ENCODE data around the gene DRC7. TPM values are rescaled to one million over a fixed set of nuclear protein-coding genes. Genes with fewer than 3 reads are reported as not detected.

Gene DRC7
- total RNA-seq, 1 experiment from 2014 or later = not detected

DNA sequence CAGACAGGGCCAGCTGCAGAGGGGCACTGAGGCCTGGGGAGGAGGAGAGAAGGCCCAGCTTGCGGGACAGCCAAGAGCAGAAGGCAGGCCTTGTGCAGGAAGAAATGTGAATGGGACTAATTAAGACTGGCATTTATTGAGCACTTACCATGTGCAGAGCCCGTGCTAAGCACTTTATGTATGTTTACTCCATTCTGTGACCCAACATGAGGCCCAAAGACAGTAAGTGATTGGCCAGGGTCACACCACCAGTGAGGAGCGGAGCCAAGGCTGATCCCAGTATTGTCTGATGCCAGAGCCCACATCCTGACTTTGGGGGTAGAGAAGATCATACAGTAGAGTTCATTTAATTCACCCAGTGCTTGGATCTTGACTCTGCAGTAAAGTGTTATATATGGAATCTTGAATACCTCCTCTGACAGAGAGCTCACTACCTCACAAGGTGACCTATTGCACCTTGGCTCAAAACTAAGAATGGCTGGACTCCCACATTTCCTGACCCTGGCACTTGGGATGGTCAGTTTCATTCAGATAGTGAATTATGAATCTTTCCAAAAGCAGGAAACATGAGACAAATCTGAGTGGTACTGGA is 54.6 kb downstream of the DRC7 start:
- no peak for DNase-seq (ENCODE audit: low read depth, low spot score)
- in situ Hi-C loops (cut with HindIII; ENCODE audit: low pct_unique_long_range_greater_than_20kb, low sequenced_read_pairs) = no loop called here

DNA sequence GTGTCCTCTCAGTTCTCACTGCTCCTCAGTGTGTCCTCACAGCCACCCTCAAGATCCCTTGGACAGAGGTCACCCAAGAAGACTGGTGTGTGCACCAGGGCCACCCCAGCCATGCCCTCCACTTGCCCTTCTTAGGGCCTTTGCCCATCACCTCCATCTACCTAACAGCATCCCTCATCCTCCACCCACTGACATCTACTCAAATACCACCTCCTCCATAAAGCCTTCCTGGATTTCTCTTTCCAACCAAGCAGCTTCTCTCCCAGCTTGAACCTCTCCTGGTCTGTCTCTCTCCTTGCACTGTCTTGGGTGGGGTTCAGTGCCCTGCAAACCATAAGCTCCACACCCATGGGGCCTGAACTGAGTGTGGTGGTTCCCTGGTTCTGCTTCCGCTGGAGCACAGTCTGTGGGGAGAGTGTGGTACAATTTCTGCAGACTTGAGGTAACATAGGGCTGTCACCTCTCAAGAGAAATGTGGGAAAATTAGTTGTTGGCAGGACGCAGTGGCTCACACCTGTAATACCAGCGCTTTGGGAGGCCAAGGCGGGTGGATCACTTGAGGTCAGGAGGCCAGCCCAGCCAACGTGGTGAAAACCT is 55.3 kb downstream of the DRC7 start:
- in situ Hi-C loops (cut with HindIII; ENCODE audit: low pct_unique_long_range_greater_than_20kb, low sequenced_read_pairs) = no loop called here
- no peak for DNase-seq (ENCODE audit: low read depth, low spot score)

DNA sequence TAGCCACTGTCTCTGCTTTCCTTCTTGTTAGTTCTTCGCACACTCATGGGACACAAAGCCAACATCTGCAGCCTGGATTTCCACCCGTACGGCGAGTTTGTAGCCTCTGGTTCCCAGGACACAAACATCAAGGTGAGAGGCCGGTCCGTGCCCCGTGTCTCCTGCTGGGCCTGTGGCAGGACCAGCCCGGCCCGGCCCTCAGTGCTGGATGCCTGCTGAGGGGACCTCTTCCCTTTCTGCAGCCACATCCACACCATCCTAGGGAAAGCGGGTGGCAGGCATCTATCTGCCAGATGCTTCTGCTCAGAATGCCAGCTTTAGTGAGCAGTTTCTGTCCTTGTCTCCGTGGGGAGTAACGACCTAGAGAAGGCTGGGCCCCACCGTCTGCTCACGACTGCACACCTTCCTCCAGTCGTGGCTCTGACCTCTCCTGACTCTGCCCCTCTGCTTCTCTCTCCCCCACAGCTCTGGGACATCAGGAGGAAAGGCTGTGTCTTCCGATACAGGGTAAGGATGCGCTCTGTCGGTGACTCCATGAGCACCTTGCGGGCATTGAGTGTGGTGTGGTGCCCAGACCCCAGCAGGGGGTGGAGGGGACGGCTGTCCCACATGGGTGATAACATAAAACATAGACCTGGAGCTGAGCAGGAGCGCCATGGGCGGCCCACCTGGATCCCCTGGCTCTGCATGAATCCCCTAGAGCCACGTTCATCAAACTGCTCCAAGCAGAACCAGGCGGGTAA is 56.4 kb downstream of the DRC7 start:
- in situ Hi-C loops (cut with HindIII; ENCODE audit: low pct_unique_long_range_greater_than_20kb, low sequenced_read_pairs) = no loop called here
- no peak for DNase-seq (ENCODE audit: low read depth, low spot score)

DNA sequence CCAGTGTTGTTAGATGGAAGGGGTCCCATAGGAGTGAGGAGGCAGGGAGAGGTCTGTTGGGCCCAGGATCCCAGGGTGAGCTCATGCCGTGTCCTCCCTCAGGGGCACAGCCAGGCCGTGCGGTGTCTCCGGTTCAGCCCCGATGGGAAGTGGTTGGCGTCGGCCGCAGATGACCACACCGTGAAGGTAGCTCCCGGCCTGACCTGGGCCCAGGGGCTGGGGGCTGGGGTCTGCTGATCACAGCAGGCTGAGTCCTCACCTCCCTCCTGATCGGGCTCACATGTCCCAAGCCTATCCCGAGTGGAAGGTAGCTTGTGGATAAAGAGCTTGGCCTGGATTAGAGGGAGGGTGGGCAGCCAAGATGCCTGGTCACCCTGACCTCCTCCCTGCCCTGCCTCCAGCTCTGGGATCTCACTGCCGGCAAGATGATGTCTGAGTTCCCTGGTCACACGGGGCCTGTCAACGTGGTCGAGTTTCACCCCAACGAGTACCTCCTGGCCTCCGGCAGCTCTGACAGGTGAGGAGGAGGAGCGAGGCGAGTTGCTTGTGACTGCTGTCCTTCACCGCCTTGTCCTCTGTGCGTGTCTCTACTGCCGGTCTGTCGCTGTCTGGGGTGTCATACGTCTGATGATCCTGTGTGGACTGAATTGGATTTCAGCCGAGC is 57.1 kb downstream of the DRC7 start:
- DNase-seq (ENCODE audit: low read depth, low spot score) = no peak
- in situ Hi-C loops (cut with HindIII; ENCODE audit: low pct_unique_long_range_greater_than_20kb, low sequenced_read_pairs) = no loop called here

DNA sequence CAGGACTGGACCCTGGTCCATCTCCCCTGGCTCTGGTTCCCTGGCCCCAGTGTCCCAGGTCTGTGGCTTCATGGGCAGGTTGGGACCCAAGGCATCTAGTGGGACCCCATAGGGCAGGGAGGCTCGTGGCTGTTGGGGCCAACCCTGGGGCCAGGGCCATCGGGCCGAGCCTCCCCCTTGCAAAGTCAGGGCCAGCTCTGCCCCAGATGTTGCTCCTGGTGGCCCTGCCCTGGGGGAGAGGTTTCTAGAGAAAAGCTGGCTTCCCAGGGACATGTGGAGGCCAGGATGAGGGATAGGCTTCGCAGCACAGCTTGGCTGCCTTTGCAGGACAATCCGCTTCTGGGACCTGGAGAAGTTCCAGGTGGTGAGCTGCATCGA is 57.6 kb downstream of the DRC7 start:
- in situ Hi-C loops (cut with HindIII; ENCODE audit: low pct_unique_long_range_greater_than_20kb, low sequenced_read_pairs) = no loop called here
- no peak for DNase-seq (ENCODE audit: low read depth, low spot score)

DNA sequence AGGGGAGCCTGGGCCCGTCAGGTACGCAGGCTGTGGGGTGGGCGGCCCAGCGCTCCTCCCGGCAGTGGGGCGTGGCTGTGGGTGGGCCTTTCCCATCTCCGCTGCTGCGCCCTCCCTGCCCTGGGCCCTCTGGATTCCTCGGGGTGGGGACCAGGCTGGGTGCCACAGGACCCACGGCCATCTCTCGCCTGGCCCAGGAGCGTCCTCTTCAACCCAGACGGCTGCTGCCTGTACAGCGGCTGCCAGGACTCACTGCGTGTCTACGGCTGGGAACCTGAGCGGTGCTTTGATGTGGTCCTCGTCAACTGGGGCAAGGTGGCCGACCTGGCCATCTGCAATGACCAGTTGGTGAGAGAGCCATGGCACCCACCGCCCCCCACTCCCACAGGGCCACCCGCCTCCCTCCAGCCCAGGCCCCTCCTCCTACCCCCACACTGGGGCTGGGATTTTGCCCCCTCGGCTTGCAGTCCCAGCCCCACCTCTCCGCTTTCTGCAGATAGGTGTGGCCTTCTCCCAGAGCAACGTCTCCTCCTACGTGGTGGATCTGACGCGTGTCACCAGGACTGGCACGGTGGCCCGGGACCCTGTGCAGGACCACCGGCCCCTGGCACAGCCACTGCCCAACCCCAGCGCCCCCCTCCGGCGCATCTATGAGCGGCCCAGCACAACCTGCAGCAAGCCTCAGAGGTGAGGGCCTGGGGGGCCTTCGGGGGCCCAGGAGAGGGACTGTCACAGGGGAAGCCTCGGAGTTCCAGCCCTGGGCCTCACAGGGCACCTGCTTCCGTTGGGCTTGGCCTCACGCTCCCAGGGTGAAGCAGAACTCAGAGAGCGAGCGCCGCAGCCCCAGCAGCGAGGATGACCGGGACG is 58.2 kb downstream of the DRC7 start:
- in situ Hi-C loops (cut with HindIII; ENCODE audit: low pct_unique_long_range_greater_than_20kb, low sequenced_read_pairs) = no loop called here

DNA sequence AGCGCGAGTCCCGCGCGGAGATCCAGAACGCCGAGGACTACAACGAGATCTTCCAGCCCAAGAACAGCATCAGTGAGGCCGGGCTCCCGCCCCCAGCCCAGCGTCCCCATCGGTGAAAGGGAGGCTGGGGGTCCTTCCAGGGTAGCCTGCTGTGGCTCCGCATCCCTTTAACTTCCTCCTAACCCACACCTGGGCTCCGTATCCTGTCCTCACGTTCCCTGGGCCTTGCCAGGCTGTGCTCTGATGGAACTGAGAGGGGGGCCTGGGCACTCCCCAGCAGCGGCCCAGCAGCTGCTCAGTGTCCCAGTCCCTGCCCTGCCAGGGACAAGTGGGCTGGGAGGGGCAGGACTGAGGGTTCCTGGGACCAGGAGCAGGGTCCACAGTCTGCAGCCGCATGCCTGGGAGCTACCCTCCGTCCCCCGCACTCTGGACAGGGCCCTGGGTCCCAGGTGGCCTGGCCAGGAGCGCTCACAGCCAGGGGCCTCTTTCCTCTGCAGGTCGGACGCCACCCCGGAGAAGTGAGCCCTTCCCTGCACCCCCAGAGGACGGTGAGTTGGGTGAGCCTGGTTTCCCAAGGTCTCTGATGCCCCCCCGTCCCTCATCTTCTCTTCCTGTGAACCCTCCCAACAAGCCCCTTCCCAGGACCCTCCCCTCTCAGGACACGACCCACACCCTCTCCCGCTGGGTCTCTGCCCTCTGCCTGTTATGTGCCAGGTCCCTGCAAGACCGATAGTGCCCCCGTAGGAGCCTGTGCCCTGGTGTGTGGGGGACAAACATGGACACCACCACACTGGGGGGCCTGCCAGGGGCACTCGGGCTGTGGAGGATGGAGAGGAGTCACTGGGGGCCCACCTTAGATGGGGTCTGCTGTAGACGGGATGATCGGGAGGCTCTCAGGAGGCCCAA is 59.1 kb downstream of the DRC7 start:
- in situ Hi-C loops (cut with HindIII; ENCODE audit: low pct_unique_long_range_greater_than_20kb, low sequenced_read_pairs) = no loop called here
- no peak for DNase-seq (ENCODE audit: low read depth, low spot score)

More for the DNA sequence above, 58.2 kb downstream of the DRC7 start:
- no peak for DNase-seq (ENCODE audit: low read depth, low spot score)

DNA sequence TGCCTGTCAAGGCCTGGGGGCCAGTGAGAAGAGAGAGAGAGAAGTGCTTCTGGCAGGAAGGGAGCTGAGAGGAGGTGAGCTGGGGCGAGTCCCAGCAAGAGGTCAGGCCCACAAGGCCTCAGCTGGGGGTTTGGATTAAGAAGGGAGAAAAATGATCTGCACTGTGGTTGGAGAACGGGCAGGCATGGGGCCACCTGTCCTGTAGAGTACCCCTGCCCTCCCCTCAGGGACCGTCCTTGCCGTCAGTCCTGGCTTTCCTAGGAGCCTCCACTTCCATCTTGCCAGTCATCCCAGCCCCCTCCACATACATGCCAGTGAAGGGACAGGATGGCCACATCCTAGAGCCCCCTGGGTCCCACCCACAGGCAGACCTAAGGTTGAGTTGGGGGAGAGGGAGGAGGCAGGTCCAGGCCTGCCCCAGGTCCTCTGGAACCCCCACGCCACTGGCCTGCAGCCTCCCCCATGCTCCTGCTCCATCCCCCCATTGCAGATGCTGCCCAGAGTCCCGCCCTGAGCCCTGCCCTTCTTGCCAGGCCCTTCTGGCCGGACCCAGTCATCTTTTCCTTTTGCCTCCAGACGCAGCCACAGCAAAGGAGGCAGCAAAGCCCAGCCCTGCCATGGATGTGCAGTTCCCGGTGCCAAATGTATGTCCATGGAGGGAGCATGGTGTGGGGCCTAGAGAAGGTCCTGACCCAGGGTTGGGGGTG is 59.9 kb downstream of the DRC7 start:
- no peak for DNase-seq (ENCODE audit: low read depth, low spot score)
- in situ Hi-C loops (cut with HindIII; ENCODE audit: low pct_unique_long_range_greater_than_20kb, low sequenced_read_pairs) = no loop called here

DNA sequence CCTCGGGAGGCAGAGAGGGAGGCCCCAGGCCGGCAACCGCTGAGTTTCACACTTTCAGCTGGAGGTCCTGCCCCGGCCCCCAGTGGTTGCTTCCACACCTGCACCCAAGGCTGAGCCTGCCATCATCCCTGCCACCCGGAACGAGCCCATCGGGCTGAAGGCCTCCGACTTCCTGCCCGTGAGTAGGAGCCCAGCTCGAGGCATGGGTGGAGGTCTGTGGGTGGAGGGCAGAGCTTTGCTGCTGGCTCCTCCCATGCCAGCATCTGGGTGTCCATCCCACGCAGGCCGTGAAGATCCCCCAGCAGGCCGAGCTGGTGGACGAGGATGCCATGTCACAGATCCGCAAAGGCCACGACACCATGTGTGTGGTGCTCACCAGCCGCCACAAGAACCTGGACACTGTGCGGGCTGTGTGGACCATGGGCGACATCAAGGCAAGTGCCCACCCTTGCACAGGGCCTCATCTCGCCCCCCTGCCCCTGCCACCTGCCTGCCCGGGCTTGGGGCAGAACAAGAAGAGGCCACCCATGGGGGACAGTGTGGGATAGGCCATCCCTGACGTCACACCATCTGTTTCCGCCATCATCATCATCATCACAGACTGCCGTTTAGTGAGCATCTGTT is 60.6 kb downstream of the DRC7 start:
- no peak for DNase-seq (ENCODE audit: low read depth, low spot score)
- in situ Hi-C loops (cut with HindIII; ENCODE audit: low pct_unique_long_range_greater_than_20kb, low sequenced_read_pairs) = no loop called here

DNA sequence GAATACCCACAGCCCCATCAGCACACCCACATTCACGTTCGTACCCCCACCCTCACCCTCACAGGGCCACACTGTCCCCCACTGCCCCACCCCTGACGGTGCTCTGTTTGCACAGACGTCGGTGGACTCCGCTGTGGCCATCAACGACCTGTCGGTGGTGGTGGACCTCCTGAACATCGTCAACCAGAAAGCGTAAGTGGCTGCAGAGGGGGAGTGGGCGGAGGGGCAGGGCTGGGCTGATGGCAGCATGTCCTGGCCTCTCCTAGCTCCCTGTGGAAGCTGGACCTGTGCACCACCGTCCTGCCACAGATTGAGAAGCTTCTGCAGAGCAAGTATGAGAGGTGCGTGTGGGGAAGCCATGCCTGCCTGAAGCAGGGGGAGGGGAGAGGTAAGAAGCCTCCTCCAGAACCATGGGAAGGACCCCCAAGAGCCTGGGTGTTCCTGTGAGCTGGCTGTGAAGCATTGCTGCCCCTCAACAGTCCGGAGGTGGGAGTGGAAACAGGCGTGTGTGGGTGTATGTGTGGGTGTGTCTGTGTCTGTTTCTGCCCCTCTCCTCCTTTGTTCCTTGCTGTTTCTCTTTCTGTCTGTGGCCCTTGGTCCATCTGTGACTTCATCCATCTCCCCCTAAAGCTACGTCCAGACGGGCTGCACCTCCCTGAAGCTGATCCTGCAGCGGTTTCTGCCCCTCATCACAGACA is 61.3 kb downstream of the DRC7 start:
- DNase-seq (ENCODE audit: low read depth, low spot score) = no peak
- in situ Hi-C loops (cut with HindIII; ENCODE audit: low pct_unique_long_range_greater_than_20kb, low sequenced_read_pairs) = no loop called here

DNA sequence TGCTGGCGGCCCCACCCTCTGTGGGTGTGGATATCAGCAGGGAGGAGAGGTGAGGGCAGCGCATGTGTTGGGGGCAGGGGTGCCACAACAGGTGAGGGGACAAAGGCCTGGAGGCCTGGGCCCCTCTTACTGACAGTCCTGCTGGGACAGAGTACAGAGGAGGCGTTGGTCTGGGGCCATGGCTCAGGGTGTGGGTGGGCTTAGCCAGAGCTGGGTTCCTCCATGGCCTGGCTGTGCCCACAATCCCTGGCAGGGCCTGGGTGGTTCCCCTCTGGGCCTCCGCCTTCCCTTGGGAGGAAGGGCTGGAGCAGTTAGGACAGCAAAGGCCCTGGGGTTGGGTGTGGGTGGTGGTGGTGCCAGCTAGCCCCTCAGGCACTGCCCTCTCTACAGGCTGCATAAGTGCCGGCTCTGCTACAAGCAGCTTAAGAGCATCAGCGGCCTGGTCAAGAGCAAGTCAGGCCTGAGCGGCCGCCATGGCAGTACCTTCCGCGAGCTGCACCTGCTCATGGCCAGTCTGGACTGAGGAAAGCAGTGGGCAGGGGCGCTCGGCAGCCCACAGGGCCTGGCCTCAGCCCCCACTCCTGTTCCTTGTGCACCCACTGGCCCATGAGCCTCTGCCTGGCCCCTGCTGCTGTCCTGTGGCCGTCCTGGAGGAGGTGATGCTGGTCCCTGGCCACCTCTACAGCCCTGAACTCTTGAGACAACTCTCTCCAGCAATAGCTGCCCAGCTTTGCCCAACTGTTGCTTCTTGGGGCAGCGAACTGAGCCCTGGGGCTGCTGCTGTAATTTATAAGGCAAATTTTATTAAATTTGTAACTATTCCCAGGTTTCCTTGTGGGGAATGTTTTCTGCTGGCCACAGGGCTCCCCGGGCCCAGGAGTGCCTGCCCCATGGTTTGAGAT is 62.1 kb downstream of the DRC7 start:
- in situ Hi-C loops (cut with HindIII; ENCODE audit: low pct_unique_long_range_greater_than_20kb, low sequenced_read_pairs) = no loop called here
- DNase-seq (ENCODE audit: low read depth, low spot score) = no peak

DNA sequence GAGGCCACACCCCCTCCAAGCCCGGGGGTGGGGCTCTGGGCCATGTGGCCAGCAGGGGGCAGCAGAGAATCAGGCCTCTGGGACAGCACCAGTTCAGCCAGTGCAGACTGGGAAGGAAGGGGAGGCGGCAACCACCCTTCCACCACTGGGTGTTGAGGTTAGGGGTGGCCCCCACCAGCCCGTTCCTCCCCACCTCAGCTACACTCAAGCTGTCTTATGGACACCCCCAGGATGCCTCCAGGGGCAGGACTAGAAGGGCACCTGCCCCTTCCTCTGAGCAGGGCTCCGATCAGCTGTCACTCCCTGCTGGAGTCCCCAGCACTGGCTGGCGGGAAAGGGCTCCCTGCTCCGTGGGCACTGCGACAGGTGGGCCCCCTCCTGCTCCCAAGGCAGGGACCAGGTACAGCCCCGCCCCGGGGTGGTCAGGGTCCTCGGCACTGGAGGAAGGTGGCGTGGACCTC is 62.8 kb downstream of the DRC7 start:
- peak; percentile 73 for DNase-seq (ENCODE audit: low read depth, low spot score)
- in situ Hi-C loops (cut with HindIII; ENCODE audit: low pct_unique_long_range_greater_than_20kb, low sequenced_read_pairs) = no loop called here

DNA sequence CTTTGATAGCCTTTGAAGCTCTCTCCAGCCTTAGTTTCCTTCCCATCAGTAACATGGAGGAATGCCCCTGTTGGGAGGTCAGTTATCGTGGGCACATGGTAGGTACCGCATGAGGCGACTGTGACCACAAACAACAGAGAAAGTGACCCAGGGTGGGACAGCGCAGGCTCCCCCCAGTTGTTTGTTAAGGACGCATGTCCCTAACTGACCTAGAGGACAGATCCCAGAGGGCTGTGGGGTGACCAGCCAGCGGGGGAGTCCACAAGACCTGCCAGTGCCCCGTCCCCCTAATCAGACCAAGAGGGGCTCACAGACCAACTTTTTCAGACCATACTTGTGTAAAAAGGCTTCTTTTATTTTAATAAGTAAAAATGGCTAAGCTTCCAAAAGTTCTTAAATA is 63.3 kb downstream of the DRC7 start:
- DNase-seq (ENCODE audit: low read depth, low spot score) = no peak
- in situ Hi-C loops (cut with HindIII; ENCODE audit: low pct_unique_long_range_greater_than_20kb, low sequenced_read_pairs) = no loop called here

DNA sequence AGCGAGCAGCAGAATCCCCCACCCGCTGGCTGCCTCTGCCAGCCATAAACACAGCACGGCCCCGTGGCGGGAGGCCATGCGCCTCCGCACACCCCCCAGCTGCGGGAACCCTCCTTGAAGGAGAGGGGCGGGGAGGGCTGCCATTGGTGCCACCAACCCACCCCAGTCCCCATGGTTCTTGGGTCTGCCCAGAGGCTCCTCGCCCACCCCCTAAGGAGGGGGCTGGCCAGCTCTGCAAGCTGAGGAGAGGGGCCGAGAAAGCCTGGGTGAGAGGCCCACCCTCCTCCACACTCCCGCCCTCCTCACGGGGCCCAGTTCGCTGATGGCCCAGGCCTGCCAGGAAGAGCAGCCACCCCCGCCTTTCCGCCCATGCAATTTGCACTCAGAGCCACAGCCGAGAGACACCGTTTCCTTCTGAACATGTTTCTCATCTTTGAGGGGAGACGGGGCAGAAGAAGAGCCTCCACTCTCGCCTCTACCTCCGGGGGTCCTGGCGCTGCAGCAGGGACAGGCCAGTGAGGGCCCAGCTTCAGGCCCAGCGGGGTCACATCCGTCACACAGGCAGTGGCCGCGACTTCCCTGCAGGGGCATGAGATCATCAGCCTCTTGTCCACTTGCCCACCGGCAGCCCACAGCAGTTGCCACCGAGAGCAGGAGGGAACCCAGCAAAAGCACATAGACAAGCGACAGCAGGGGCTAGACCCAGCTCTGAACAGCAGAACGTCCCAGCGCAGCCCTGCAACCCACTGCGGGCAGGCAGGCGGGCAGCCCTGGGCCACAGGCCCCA is 63.9 kb downstream of the DRC7 start:
- in situ Hi-C loops (cut with HindIII; ENCODE audit: low pct_unique_long_range_greater_than_20kb, low sequenced_read_pairs) = no loop called here
- no peak for DNase-seq (ENCODE audit: low read depth, low spot score)
